ENCODE data around the gene MRPL53. TPM values are rescaled to one million over a fixed set of nuclear protein-coding genes. Genes with fewer than 3 reads are reported as not detected.
A peak's percentile ranks its signal among the peaks of the same experiment; 100 is the strongest.

Gene MRPL53
- total and polyA plus RNA-seq, 2 of the 13 experiments (the other 11 are each of a cell fraction or from before 2014, with no cell fraction given): 34.3 to 51.9 TPM

GRCh38 chr2:74461187-74462053, 11.1 kb downstream of the MRPL53 start (continued):
- TF ChIP-seq, protein P1, sequence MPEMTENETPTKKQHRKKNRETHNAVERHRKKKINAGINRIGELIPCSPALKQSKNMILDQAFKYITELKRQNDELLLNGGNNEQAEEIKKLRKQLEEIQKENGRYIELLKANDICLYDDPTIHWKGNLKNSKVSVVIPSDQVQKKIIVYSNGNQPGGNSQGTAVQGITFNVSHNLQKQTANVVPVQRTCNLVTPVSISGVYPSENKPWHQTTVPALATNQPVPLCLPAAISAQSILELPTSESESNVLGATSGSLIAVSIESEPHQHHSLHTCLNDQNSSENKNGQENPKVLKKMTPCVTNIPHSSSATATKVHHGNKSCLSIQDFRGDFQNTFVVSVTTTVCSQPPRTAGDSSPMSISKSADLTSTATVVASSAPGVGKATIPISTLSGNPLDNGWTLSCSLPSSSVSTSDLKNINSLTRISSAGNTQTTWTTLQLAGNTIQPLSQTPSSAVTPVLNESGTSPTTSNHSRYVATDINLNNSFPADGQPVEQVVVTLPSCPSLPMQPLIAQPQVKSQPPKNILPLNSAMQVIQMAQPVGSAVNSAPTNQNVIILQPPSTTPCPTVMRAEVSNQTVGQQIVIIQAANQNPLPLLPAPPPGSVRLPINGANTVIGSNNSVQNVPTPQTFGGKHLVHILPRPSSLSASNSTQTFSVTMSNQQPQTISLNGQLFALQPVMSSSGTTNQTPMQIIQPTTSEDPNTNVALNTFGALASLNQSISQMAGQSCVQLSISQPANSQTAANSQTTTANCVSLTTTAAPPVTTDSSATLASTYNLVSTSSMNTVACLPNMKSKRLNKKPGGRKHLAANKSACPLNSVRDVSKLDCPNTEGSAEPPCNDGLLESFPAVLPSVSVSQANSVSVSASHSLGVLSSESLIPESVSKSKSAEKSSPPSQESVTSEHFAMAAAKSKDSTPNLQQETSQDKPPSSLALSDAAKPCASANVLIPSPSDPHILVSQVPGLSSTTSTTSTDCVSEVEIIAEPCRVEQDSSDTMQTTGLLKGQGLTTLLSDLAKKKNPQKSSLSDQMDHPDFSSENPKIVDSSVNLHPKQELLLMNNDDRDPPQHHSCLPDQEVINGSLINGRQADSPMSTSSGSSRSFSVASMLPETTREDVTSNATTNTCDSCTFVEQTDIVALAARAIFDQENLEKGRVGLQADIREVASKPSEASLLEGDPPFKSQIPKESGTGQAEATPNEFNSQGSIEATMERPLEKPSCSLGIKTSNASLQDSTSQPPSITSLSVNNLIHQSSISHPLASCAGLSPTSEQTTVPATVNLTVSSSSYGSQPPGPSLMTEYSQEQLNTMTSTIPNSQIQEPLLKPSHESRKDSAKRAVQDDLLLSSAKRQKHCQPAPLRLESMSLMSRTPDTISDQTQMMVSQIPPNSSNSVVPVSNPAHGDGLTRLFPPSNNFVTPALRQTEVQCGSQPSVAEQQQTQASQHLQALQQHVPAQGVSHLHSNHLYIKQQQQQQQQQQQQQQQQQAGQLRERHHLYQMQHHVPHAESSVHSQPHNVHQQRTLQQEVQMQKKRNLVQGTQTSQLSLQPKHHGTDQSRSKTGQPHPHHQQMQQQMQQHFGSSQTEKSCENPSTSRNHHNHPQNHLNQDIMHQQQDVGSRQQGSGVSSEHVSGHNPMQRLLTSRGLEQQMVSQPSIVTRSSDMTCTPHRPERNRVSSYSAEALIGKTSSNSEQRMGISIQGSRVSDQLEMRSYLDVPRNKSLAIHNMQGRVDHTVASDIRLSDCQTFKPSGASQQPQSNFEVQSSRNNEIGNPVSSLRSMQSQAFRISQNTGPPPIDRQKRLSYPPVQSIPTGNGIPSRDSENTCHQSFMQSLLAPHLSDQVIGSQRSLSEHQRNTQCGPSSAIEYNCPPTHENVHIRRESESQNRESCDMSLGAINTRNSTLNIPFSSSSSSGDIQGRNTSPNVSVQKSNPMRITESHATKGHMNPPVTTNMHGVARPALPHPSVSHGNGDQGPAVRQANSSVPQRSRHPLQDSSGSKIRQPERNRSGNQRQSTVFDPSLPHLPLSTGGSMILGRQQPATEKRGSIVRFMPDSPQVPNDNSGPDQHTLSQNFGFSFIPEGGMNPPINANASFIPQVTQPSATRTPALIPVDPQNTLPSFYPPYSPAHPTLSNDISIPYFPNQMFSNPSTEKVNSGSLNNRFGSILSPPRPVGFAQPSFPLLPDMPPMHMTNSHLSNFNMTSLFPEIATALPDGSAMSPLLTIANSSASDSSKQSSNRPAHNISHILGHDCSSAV (CRISPR knock-in tag; IDR thresholded peaks at IDR 0.05; ENCODE audit: borderline replicate concordance): no peak
- no peak for TF ChIP-seq ZNF678 (CRISPR knock-in tag; IDR thresholded peaks at IDR 0.05)
- TF ChIP-seq ZNF713 (CRISPR knock-in tag; IDR thresholded peaks at IDR 0.05): no peak
- TF ChIP-seq RERE (CRISPR knock-in tag; IDR thresholded peaks at IDR 0.05; ENCODE audit: low read depth): no peak
- no peak for TF ChIP-seq RFXAP (CRISPR knock-in tag; IDR thresholded peaks at IDR 0.05; ENCODE audit: borderline replicate concordance)
- TF ChIP-seq SUZ12 (IDR thresholded peaks at IDR 0.05; ENCODE audit: low read depth, low read length): no peak
- 0 out of 2 replicates have a peak, but pooled peaks have one; percentile 31 for TF ChIP-seq ZNF44 (CRISPR knock-in tag; IDR thresholded peaks at IDR 0.05)
- no peak for TF ChIP-seq PRDM10 (CRISPR knock-in tag; IDR thresholded peaks at IDR 0.05; ENCODE audit: low read depth)
- no peak for TF ChIP-seq ZNF576 (CRISPR knock-in tag; IDR thresholded peaks at IDR 0.05)

All from HepG2 (cell line).